PFSK-1 (cell line): ENCODE measurements around the gene TM9SF3.

ENCODE experiments used
- FOXP2 ChIP-seq: optimal IDR thresholded peaks from 2 replicates; pipeline ENCODE3; 2011; ENCODE audit warnings: borderline replicate concordance, control low read depth, inconsistent platforms; ENCODE audit not compliant: insufficient read depth; ENCODE audit errors: extremely low read length, extremely low read depth
- POLR2AphosphoS5 ChIP-seq: IDR thresholded peaks from 2 replicates; pipeline ENCODE4 v1.6.1; 2012; ENCODE audit warnings: low read depth, mild to moderate bottlenecking, control low read depth, low read length, moderate library complexity
- REST ChIP-seq, 2 experiments: IDR thresholded peaks; 2 replicates each; pipeline versions ENCODE4 v1.6.1 to v1.8.0; 2011 to 2012; ENCODE audit warnings: low read depth in 2 of 2, low read length in 2 of 2, control low read depth in 1 of 2, inconsistent platforms in 1 of 2, mild to moderate bottlenecking in 1 of 2, moderate library complexity in 1 of 2; ENCODE audit not compliant: insufficient read depth in 1 of 2
- SIN3A ChIP-seq: IDR thresholded peaks from 2 replicates; pipeline ENCODE4 v1.6.1; 2012; ENCODE audit warnings: mild to moderate bottlenecking, low read length, moderate library complexity, borderline replicate concordance; ENCODE audit not compliant: insufficient read depth
- TAF1 ChIP-seq: IDR thresholded peaks from 2 replicates; pipeline ENCODE4 v1.6.1; 2012; ENCODE audit warnings: low read length, control low read depth, borderline replicate concordance; ENCODE audit not compliant: insufficient read depth

The TM9SF3 gene

GRCh38 chr10:96517284-96517683, 69.5 kb downstream of the TM9SF3 start:
- no peak for TF ChIP-seq REST (IDR thresholded peaks at IDR 0.05; ENCODE audit: insufficient read depth in 1 of 2, low read depth in 2 of 2, low read length in 2 of 2)
- TF ChIP-seq POLR2AphosphoS5, result no peak
- no peak for TF ChIP-seq TAF1
- TF ChIP-seq SIN3A, result no peak
- no peak for TF ChIP-seq FOXP2

GRCh38 chr10:96516337-96516736, 70.5 kb downstream of the TM9SF3 start:
- TF ChIP-seq TAF1, result no peak
- no peak for TF ChIP-seq FOXP2
- no peak for TF ChIP-seq REST (IDR thresholded peaks at IDR 0.05; ENCODE audit: insufficient read depth in 1 of 2, low read depth in 2 of 2, low read length in 2 of 2)
- TF ChIP-seq SIN3A, result no peak

- TF ChIP-seq TAF1 (no peak; the same call in 1 of the 2 replicates), POLR2AphosphoS5 (peak; percentile 48), FOXP2 (peak; percentile 95)
These were observed 72.9 kb downstream of the TM9SF3 start, which contains the start of gene TLL2 for GRCh38 chr10:96513698-96514561. Gene TLL2 (minus strand): TSS chr10:96513926. CDS start chr10:96513685, 241 bp downstream.

GRCh38 chr10:96513305-96513697, 73.5 kb downstream of the TM9SF3 start:
- TF ChIP-seq POLR2AphosphoS5 (no peak), TAF1 (no peak), SIN3A (no peak), REST (IDR thresholded peaks at IDR 0.05; ENCODE audit: insufficient read depth in 1 of 2, low read depth in 2 of 2, low read length in 2 of 2) (no peak), FOXP2 (no peak)

- no peak for TF ChIP-seq REST (IDR thresholded peaks at IDR 0.05; ENCODE audit: insufficient read depth in 1 of 2, low read depth in 2 of 2, low read length in 2 of 2)
- TF ChIP-seq SIN3A, result no peak
- TF ChIP-seq TAF1, result no peak
- TF ChIP-seq FOXP2, result no peak
- no peak for TF ChIP-seq POLR2AphosphoS5
These were observed 74.1 kb downstream of the TM9SF3 start for GRCh38 chr10:96512524-96513304.
